HepG2 (cell line): Measurements from ENCODE around the gene SECTM1. TPM values are rescaled to one million over a fixed set of nuclear protein-coding genes. Genes with fewer than 3 reads are reported as not detected.

Experiments
- FOXJ3 ChIP-seq: sonication (generic); formaldehyde crosslinking; IDR thresholded peaks from 2 replicates; pipeline ENCODE4 v1.4.0; 2020; ENCODE audit warnings: missing genetic modification reagents, mild to moderate bottlenecking, borderline replicate concordance
- HDAC1 ChIP-seq: sonication (generic); formaldehyde crosslinking; IDR thresholded peaks from 2 replicates; pipeline ENCODE4 v1.5.1; 2020; ENCODE audit warnings: mild to moderate bottlenecking, missing genetic modification reagents
- HOXA9 ChIP-seq: sonication (generic); formaldehyde crosslinking; IDR thresholded peaks from 2 replicates; pipeline ENCODE4 v1.8.1; 2022; ENCODE audit warnings: missing genetic modification reagents, mild to moderate bottlenecking, moderate library complexity, borderline replicate concordance
- KDM3A ChIP-seq: IDR thresholded peaks from 2 replicates; pipeline ENCODE4 v1.6.1; 2018; ENCODE audit warnings: low read depth, missing compliant biosample characterization
- PHF20 ChIP-seq: sonication (generic); formaldehyde crosslinking; IDR thresholded peaks from 2 replicates; pipeline ENCODE4 v1.5.0; 2020; ENCODE audit warnings: mild to moderate bottlenecking, missing genetic modification reagents
- PHF8 ChIP-seq: sonication (generic); formaldehyde crosslinking; IDR thresholded peaks from 2 replicates; pipeline ENCODE4 v1.5.0; 2020; ENCODE audit warnings: missing genetic modification reagents
- RBM22 ChIP-seq: fragments of 200-400 bp; formaldehyde crosslinking; optimal IDR thresholded peaks from 2 replicates; pipeline ENCODE3; 2017; ENCODE audit warnings: mild to moderate bottlenecking, low read length, moderate library complexity
- SIX4 ChIP-seq: sonication (generic); formaldehyde crosslinking; IDR thresholded peaks from 2 replicates; pipeline ENCODE4 v1.4.0; 2020; ENCODE audit warnings: missing genetic modification reagents
- TCF12 ChIP-seq, 2 experiments: fragments of 450-650 bp in 1 of 2; sonication (generic) in 1 of 2; formaldehyde crosslinking in 1 of 2; IDR thresholded peaks; 2 replicates each; pipeline versions ENCODE4 v1.6.1 to v1.8.0; 2017 to 2022; ENCODE audit warnings: antibody characterized with exemption in 1 of 2, mild to moderate bottlenecking in 1 of 2, missing genetic modification reagents in 1 of 2, moderate library complexity in 1 of 2
- TFAP4 ChIP-seq: sonication (generic); IDR thresholded peaks from 2 replicates; pipeline ENCODE4 v1.6.1; 2016; ENCODE audit warnings: low read depth, borderline replicate concordance
- ZBTB10 ChIP-seq: sonication (generic); formaldehyde crosslinking; IDR thresholded peaks from 2 replicates; pipeline ENCODE4 v1.4.0; 2020; ENCODE audit warnings: missing genetic modification reagents, borderline replicate concordance
- ZNF350 ChIP-seq: sonication (generic); formaldehyde crosslinking; IDR thresholded peaks from 2 replicates; pipeline ENCODE4 v1.4.0; 2020; ENCODE audit warnings: mild to moderate bottlenecking, low read depth, missing genetic modification reagents, borderline replicate concordance
- ZNF557 ChIP-seq: sonication (generic); formaldehyde crosslinking; IDR thresholded peaks from 2 replicates; pipeline ENCODE4 v1.4.0; 2020; ENCODE audit warnings: missing genetic modification reagents
- ZNF574 ChIP-seq: sonication (generic); formaldehyde crosslinking; IDR thresholded peaks from 2 replicates; pipeline ENCODE4 v1.4.0; 2020; ENCODE audit warnings: missing genetic modification reagents
- ZNF576 ChIP-seq: sonication (generic); formaldehyde crosslinking; IDR thresholded peaks from 2 replicates; pipeline ENCODE4 v1.4.0; 2020; ENCODE audit warnings: mild to moderate bottlenecking, missing genetic modification reagents
- ZNF704 ChIP-seq: sonication (generic); formaldehyde crosslinking; IDR thresholded peaks from 2 replicates; pipeline ENCODE4 v1.8.1; 2023; ENCODE audit warnings: mild to moderate bottlenecking, inconsistent platforms, moderate library complexity, missing genetic modification reagents, borderline replicate concordance
- polyA plus RNA-seq, 8 experiments: library from polyadenylated mRNA; depleted of rRNA in 3 of 8; stranded (reverse) in 7 of 8; unstranded in 1 of 8; fragments of >200 nt; fragmentation: Illumina TruSeq in 4 of 8; extraction: Trizol in 4 of 8; gene quantifications; 2 replicates each; pipeline versions ENCODE4 v1.2.1 to v1.2.3, GENCODE V29; 2011 to 2016; ENCODE audit warnings: low read depth in 4 of 8, missing spikeins in 1 of 8, mixed read lengths in 1 of 8; ENCODE audit not compliant: insufficient read depth in 1 of 8
- total RNA-seq, 5 experiments: library from RNA; depleted of rRNA; stranded (reverse); fragments of >200 nt; fragmentation: Illumina TruSeq; extraction: Trizol; gene quantifications; 2 replicates each; pipeline ENCODE4 v1.2.3, GENCODE V29; 2016; ENCODE audit warnings: low read depth in 1 of 5

SECTM1 gene
- total and polyA plus RNA-seq, 2 of the 13 experiments (the other 11 are each of a cell fraction or from before 2014, with no cell fraction given): 3.5 to 5.3 TPM

- peak; percentile 39; the same call in 1 of the 2 replicates for TF ChIP-seq ZNF574 (CRISPR knock-in tag)
- no peak for TF ChIP-seq ZNF704 (CRISPR knock-in tag)
- peak; percentile 57; the same call in 1 of the 2 replicates for TF ChIP-seq HDAC1 (CRISPR knock-in tag)
- TF ChIP-seq ZNF350 (CRISPR knock-in tag): 0 out of 2 replicates have a peak, but pooled peaks have one; percentile 4
- TF ChIP-seq ZBTB10: 0 out of 2 replicates have a peak, but pooled peaks have one; percentile 39
- TF ChIP-seq FOXJ3: no peak
- no peak for TF ChIP-seq KDM3A (CRISPR knock-in tag)
- TF ChIP-seq ZNF557: no peak
- TF ChIP-seq SIX4 (CRISPR knock-in tag): no peak
- TF ChIP-seq TCF12 (IDR thresholded peaks at IDR 0.05): no peak
- no peak for TF ChIP-seq TCF12 (CRISPR knock-in tag; IDR thresholded peaks at IDR 0.05)
- TF ChIP-seq HOXA9 (CRISPR knock-in tag): no peak
- 0 out of 2 replicates have a peak, but pooled peaks have one; percentile 8 for TF ChIP-seq PHF8 (CRISPR knock-in tag)
- TF ChIP-seq RBM22: no peak
- 0 out of 2 replicates have a peak, but pooled peaks have one; percentile 16 for TF ChIP-seq ZNF576 (CRISPR knock-in tag)
- peak; percentile 49; the same call in 1 of the 2 replicates for TF ChIP-seq TFAP4
- 0 out of 2 replicates have a peak, but pooled peaks have one; percentile 42 for TF ChIP-seq PHF20 (CRISPR knock-in tag)
These were observed 42.6 kb upstream of the SECTM1 start (continued) for GRCh38 chr17:82376042-82376730.
